H9 (cell line): ENCODE data around the gene EFCC1. TPM values are rescaled to one million over a fixed set of nuclear protein-coding genes. Genes with fewer than 3 reads are reported as not detected.

Experiments
- DNase-seq: peaks from one replicate; pipeline ENCODE4 v3.0.0-alpha.2; 2017
- H2AFZ ChIP-seq: one replicate; pipeline ENCODE4 v1.6.1; 2013; ENCODE audit warnings: mild to moderate bottlenecking, low read length, control low read depth, moderate library complexity
- H2AK5ac ChIP-seq: 2 replicates; pipeline ENCODE4 v1.6.1; 2013; ENCODE audit warnings: low read length, control low read depth, mixed read lengths; ENCODE audit not compliant: insufficient read length
- H2BK120ac ChIP-seq: one replicate; pipeline ENCODE4 v1.6.1; 2013; ENCODE audit warnings: low read depth, mild to moderate bottlenecking, low read length, control low read depth, inconsistent platforms; ENCODE audit not compliant: poor library complexity, severe bottlenecking
- H2BK12ac ChIP-seq: 2 replicates; pipeline ENCODE4 v1.6.1; 2013; ENCODE audit warnings: low read length, control low read depth, mixed read lengths, low read depth; ENCODE audit not compliant: insufficient read length
- H2BK15ac ChIP-seq: 2 replicates; pipeline ENCODE4 v1.6.1; 2013; ENCODE audit warnings: low read depth, low read length, control low read depth
- H2BK20ac ChIP-seq: one replicate; pipeline ENCODE4 v1.6.1; 2013; ENCODE audit warnings: low read depth, mild to moderate bottlenecking, low read length, control low read depth, inconsistent platforms; ENCODE audit not compliant: poor library complexity, severe bottlenecking
- H2BK5ac ChIP-seq: 2 replicates; pipeline ENCODE4 v1.6.1; 2013; ENCODE audit warnings: low read length, control low read depth, mixed read lengths; ENCODE audit not compliant: insufficient read length
- H3K14ac ChIP-seq: 2 replicates; pipeline ENCODE4 v1.6.1; 2013; ENCODE audit warnings: low read length, control low read depth; ENCODE audit not compliant: insufficient read depth
- H3K18ac ChIP-seq: 2 replicates; pipeline ENCODE4 v1.6.1; 2013; ENCODE audit warnings: low read depth, mild to moderate bottlenecking, mixed read lengths, low read length, control low read depth; ENCODE audit not compliant: insufficient read length
- H3K23ac ChIP-seq: 2 replicates; pipeline ENCODE4 v1.6.1; 2013; ENCODE audit warnings: low read length, control low read depth, mixed read lengths, low read depth; ENCODE audit not compliant: insufficient read length
- H3K23me2 ChIP-seq: 2 replicates; pipeline ENCODE4 v1.6.1; 2013; ENCODE audit warnings: low read depth, mild to moderate bottlenecking, mixed read lengths, low read length, control low read depth; ENCODE audit not compliant: insufficient read length, poor library complexity, severe bottlenecking
- H3K27ac ChIP-seq: 2 replicates; pipeline ENCODE4 v1.5.1; 2013; ENCODE audit warnings: low read length, control low read depth, mixed read lengths, low read depth; ENCODE audit not compliant: insufficient read length
- H3K27me3 ChIP-seq: 2 replicates; pipeline ENCODE4 v1.6.1; 2013; ENCODE audit warnings: low read length, control low read depth, inconsistent platforms; ENCODE audit not compliant: insufficient read depth
- H3K4ac ChIP-seq: 2 replicates; pipeline ENCODE4 v1.6.1; 2013; ENCODE audit warnings: low read depth, mild to moderate bottlenecking, control low read depth, inconsistent platforms, low read length, moderate library complexity
- H3K4me1 ChIP-seq: 2 replicates; pipeline ENCODE4 v1.6.1; 2013; ENCODE audit warnings: low read length, control low read depth, inconsistent platforms; ENCODE audit not compliant: insufficient read depth
- H3K4me2 ChIP-seq: 2 replicates; pipeline ENCODE4 v1.6.1; 2013; ENCODE audit warnings: low read length, control low read depth, mixed read lengths; ENCODE audit not compliant: insufficient read length, insufficient read depth
- H3K56ac ChIP-seq: 2 replicates; pipeline ENCODE4 v1.6.1; 2013; ENCODE audit warnings: low read depth, mild to moderate bottlenecking, mixed read lengths, low read length, control low read depth; ENCODE audit not compliant: insufficient read length
- H3K79me1 ChIP-seq: 2 replicates; pipeline ENCODE4 v1.6.1; 2013; ENCODE audit warnings: low read depth, mild to moderate bottlenecking, moderate library complexity, low read length, control low read depth, inconsistent platforms; ENCODE audit not compliant: insufficient read depth, poor library complexity, severe bottlenecking
- H3K79me2 ChIP-seq: 2 replicates; pipeline ENCODE4 v1.6.1; 2013; ENCODE audit warnings: low read length, control low read depth, inconsistent platforms; ENCODE audit not compliant: insufficient read depth
- H3K9ac ChIP-seq: 2 replicates; pipeline ENCODE4 v1.6.1; 2013; ENCODE audit warnings: low read length, control low read depth, mixed read lengths; ENCODE audit not compliant: insufficient read length; ENCODE audit errors: extremely low read depth
- H3K9me3 ChIP-seq: one replicate; pipeline ENCODE4 v1.6.1; 2013; ENCODE audit warnings: low read depth, low read length, inconsistent platforms; ENCODE audit not compliant: control insufficient read depth
- H3T11ph ChIP-seq: one replicate; pipeline ENCODE4 v1.6.1; 2013; ENCODE audit warnings: mild to moderate bottlenecking, low read length, control low read depth, inconsistent platforms
- H4K20me1 ChIP-seq: one replicate; pipeline ENCODE4 v1.6.1; 2013; ENCODE audit not compliant: control insufficient read depth, insufficient read length, insufficient read depth
- H4K5ac ChIP-seq: 2 replicates; pipeline ENCODE4 v1.6.1; 2013; ENCODE audit warnings: low read depth, mild to moderate bottlenecking, mixed read lengths, low read length, control low read depth; ENCODE audit not compliant: insufficient read length
- H4K8ac ChIP-seq: replicated peaks from 2 replicates; pipeline ENCODE4 v1.6.1; 2013; ENCODE audit warnings: low read length, control low read depth, mixed read lengths, low read depth; ENCODE audit not compliant: insufficient read length
- H4K91ac ChIP-seq: 2 replicates; pipeline ENCODE4 v1.6.1; 2013; ENCODE audit warnings: low read depth, mild to moderate bottlenecking, moderate library complexity, mixed read lengths, low read length, control low read depth; ENCODE audit not compliant: insufficient read length
- H3K27ac Mint-ChIP-seq, 3 experiments: 2 replicates in 2 of 3; 3 replicates in 1 of 3; pipeline ENCODE4 v1.8.0; 2020 to 2021; ENCODE audit warnings: mixed read lengths in 3 of 3, mild to moderate bottlenecking in 1 of 3, moderate library complexity in 1 of 3
- H3K27me3 Mint-ChIP-seq: 2 replicates; pipeline ENCODE4 v1.8.0; 2021; ENCODE audit warnings: low read depth, mild to moderate bottlenecking, moderate library complexity, mixed read lengths
- H3K36me3 Mint-ChIP-seq, 3 experiments: 2 replicates in 2 of 3; 3 replicates in 1 of 3; pipeline ENCODE4 v1.8.0; 2020 to 2021; ENCODE audit warnings: low read depth in 3 of 3, mixed read lengths in 3 of 3; ENCODE audit not compliant: insufficient read depth in 1 of 3
- H3K4me1 Mint-ChIP-seq, 2 experiments: 2 replicates each; pipeline ENCODE4 v1.8.0; 2020; ENCODE audit warnings: mixed read lengths in 2 of 2
- H3K4me3 Mint-ChIP-seq, 2 experiments: 2 replicates in 1 of 2; 3 replicates in 1 of 2; pipeline ENCODE4 v1.8.0; 2020 to 2021; ENCODE audit warnings: mild to moderate bottlenecking in 2 of 2, mixed read lengths in 2 of 2, moderate library complexity in 1 of 2
- H3K9me3 Mint-ChIP-seq, 2 experiments: 2 replicates in 1 of 2; 3 replicates in 1 of 2; pipeline ENCODE4 v1.8.0; 2020; ENCODE audit warnings: mild to moderate bottlenecking in 2 of 2, mixed read lengths in 2 of 2, moderate library complexity in 1 of 2
- CTCF ChIP-seq: fragments of 200-600 bp; sonication (generic); conservative IDR thresholded peaks from 3 replicates; pipeline ENCODE4 v1.8.0; 2021; ENCODE audit warnings: antibody characterized with exemption, mild to moderate bottlenecking
- WGBS: extraction: QIAGEN DNeasy Blood & Tissue Kit; methylation state at CpG from one replicate; pipeline ENCODE4 v1.1.7; 2013; ENCODE audit warnings: missing lambda C conversion rate, low lambda C conversion rate, mixed read lengths; ENCODE audit not compliant: insufficient read length; ENCODE audit errors: extremely low coverage; 5-methylcytosine and 5-hydroxymethylcytosine counted together
- total RNA-seq: library from RNA; stranded (reverse); gene quantifications from 2 replicates; pipeline ENCODE4 v1.2.1, GENCODE V29; 2021

Gene EFCC1
- total RNA-seq, 1 experiment from 2014 or later, result 0.09 TPM

- H3K79me1 ChIP-seq, result no peaks in the 10 kb centered on the region
- no peak within 1 kb of the TSS for H2BK20ac ChIP-seq
- H2BK120ac ChIP-seq, result no peak within 1 kb of the TSS
- H3K4ac ChIP-seq, result no peak within 1 kb of the TSS
- H4K5ac ChIP-seq, result no peak within 1 kb of the TSS
- no peak within 1 kb of the TSS for H2AK5ac ChIP-seq
- H3K9me3 ChIP-seq, result no peaks in the 10 kb centered on the region
- Mint-ChIP-seq H3K4me1 (peaks cover 16 to 24% of the 10 kb centered on the region in 2 experiments), H3K36me3 (no peaks in the 10 kb centered on the region; a peak in 1 of 7 replicates), H3K27me3 (peaks cover 66% of the 10 kb centered on the region), H3K9me3 (no peaks in the 10 kb centered on the region), H3K27ac (peak within 1 kb of the TSS in 1 of 3 experiments; percentile 71; a peak in 2 of 7 replicates), H3K4me3 (peak within 1 kb of the TSS; percentile 67 to 81)
- no peak within 1 kb of the TSS for H2BK5ac ChIP-seq
- no peak within 1 kb of the TSS for H2AFZ ChIP-seq
- H3K23ac ChIP-seq, result no peak within 1 kb of the TSS
- WGBS, result no CpG with 5 or more reads among the region's 57 CpGs
- H3K27me3 ChIP-seq, result peaks cover 7% of the 10 kb centered on the region; the same call in 1 of the 2 replicates
- peak within 1 kb of the TSS; percentile 69 for H3K4me2 ChIP-seq
- no peak within 1 kb of the TSS for H4K8ac ChIP-seq
- H2BK15ac ChIP-seq, result no peak within 1 kb of the TSS
- H3K23me2 ChIP-seq, result peaks cover 9% of the 10 kb centered on the region
- H3K14ac ChIP-seq, result peak within 1 kb of the TSS; percentile 86; the same call in 1 of the 2 replicates
- H3K27ac ChIP-seq, result no peak within 1 kb of the TSS
- H3K56ac ChIP-seq, result no peak within 1 kb of the TSS
- H3T11ph ChIP-seq, result no peak within 1 kb of the TSS
- no peaks in the 10 kb centered on the region; the same call in 1 of the 2 replicates for H3K4me1 ChIP-seq
- H4K91ac ChIP-seq, result no peak within 1 kb of the TSS
- H3K18ac ChIP-seq, result peak within 1 kb of the TSS; percentile 63
- no peaks in the 10 kb centered on the region for H4K20me1 ChIP-seq
- DNase-seq, result peak; percentile 95
- no peak within 1 kb of the TSS for H3K9ac ChIP-seq
- H3K79me2 ChIP-seq, result no peaks in the 10 kb centered on the region
- no peak within 1 kb of the TSS for H2BK12ac ChIP-seq
- TF ChIP-seq CTCF, result no peak
Measured at GRCh38 chr3:128993461-128994172, 7.5 kb upstream of the EFCC1 start, which contains the start of gene CFAP92. Gene CFAP92, minus strand, starts transcription at chr3:128994076. Its CDS starts 772 bp downstream, at chr3:128993304.
